ENCODE measurements around the gene SDK1. TPM values are rescaled to one million over a fixed set of nuclear protein-coding genes. Genes with fewer than 3 reads are reported as not detected.

The SDK1 gene
- total and polyA plus RNA-seq, 2 experiments from 2014 or later = 4.1 to 16.5 TPM

DNA sequence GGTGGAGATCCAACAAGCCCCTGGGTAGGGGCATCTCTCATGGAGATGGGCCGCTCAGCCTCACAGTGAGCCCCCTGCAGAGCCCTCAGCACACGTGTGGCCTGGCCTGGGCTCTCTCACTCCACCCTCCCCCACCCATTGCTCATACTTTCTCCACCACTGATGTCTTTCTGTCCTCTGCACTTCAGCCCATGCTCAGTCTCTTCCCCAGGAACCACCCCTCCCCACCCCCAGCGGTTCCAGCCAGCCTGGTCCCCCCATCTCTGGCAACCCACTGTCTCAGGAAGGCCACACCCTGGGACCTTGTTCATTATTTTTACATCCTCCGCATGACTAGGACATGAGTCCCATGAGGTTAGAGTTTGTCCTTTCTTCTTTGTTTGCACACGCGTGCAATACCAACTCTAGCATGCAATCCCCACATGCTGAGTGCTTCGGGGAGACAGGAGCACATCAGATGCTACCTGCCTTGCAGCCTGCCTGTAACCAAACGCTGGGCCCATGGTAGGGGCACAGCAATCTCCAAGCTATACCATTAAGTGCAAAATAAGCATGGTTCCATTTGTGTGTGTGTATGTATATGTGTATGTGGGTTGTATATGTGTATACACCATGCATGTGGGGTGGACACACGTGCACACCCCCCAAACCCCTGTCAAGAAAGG, 972.6 kb downstream of the SDK1 start:
- no peak overlapping the region for H3K4me3 ChIP-seq
- no peaks in the 10 kb centered on the region for H3K9me3 ChIP-seq (ENCODE audit: low read depth)
- no peak overlapping the region for H3K27ac ChIP-seq
- no peaks in the 10 kb centered on the region for H3K4me1 ChIP-seq (ENCODE audit: low read depth)
- no peak for DNase-seq (ENCODE audit: low read depth in 1 of 2, low spot score in 1 of 2)
- TF ChIP-seq CTCF (IDR thresholded peaks at IDR 0.05; ENCODE audit: low read depth, low read length) = no peak
- no peaks in the 10 kb centered on the region for H3K36me3 ChIP-seq
- H3K27me3 ChIP-seq = no peaks in the 10 kb centered on the region

DNA sequence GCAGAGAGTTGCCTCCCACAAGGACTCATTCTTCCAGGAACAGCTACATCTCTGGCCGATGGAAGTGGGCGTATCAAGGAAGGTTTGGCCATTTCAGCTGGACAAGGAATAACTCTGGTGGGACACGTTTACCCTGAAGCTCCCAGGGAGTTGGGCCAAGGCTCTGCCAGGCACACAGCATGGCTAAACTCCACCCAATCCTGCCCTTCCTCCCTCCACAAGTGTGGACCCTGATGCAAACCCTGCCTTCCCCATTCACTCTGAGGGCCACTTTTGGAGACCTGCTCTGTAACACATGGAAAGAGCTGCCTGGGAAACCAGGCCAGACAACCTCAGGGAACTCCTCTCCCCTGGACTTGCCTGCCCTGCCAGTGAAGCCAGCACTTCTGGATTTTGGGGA, 973.2 kb downstream of the SDK1 start:
- no peak for DNase-seq (ENCODE audit: low read depth in 1 of 2, low spot score in 1 of 2)
- TF ChIP-seq CTCF (IDR thresholded peaks at IDR 0.05; ENCODE audit: low read depth, low read length) = no peak
- H3K9me3 ChIP-seq (ENCODE audit: low read depth) = no peaks in the 10 kb centered on the region

DNA sequence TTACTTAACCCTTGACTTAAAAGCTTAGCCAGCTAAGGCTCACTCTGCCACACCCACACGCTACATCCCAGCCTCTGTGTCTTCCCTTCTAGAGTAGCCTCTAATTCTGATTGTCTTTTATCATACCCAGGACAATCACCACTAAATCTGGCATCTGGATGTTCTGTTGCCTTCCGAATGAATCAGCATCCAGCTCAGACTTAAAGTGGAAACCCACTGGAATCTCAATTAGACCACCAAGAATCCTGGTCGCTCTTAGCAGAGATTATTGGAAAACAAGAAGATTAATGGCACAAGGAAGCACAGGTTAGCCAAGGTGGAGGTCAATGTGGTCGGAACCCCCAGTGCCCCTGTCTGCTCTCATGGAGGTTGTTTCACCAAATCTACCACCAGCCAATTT, 976.9 kb downstream of the SDK1 start:
- Histone ChIP-seq H3K4me1 (ENCODE audit: low read depth) (no peaks in the 10 kb centered on the region), H3K4me3 (no peak overlapping the region), H3K27ac (no peak overlapping the region), H3K9me3 (ENCODE audit: low read depth) (no peaks in the 10 kb centered on the region), H3K36me3 (no peaks in the 10 kb centered on the region), H3K27me3 (no peaks in the 10 kb centered on the region)
- DNase-seq (ENCODE audit: low read depth in 1 of 2, low spot score in 1 of 2) = no peak
- no peak for TF ChIP-seq CTCF (IDR thresholded peaks at IDR 0.05; ENCODE audit: low read depth, low read length)

More for the DNA sequence above, 973.2 kb downstream of the SDK1 start:
- H3K4me3 ChIP-seq = no peak overlapping the region
- no peak overlapping the region for H3K27ac ChIP-seq
- H3K36me3 ChIP-seq = no peaks in the 10 kb centered on the region
- H3K27me3 ChIP-seq = no peaks in the 10 kb centered on the region
- no peaks in the 10 kb centered on the region for H3K4me1 ChIP-seq (ENCODE audit: low read depth)

GRCh38 chr7:4279216-4279615, 978.2 kb downstream of the SDK1 start:
- Histone ChIP-seq H3K4me3 (no peak overlapping the region), H3K36me3 (no peaks in the 10 kb centered on the region), H3K27me3 (no peaks in the 10 kb centered on the region), H3K27ac (no peak overlapping the region), H3K4me1 (ENCODE audit: low read depth) (no peaks in the 10 kb centered on the region), H3K9me3 (ENCODE audit: low read depth) (no peaks in the 10 kb centered on the region)
- TF ChIP-seq CTCF (IDR thresholded peaks at IDR 0.05; ENCODE audit: low read depth, low read length) = no peak
- DNase-seq (ENCODE audit: low read depth in 1 of 2, low spot score in 1 of 2) = no peak

DNA sequence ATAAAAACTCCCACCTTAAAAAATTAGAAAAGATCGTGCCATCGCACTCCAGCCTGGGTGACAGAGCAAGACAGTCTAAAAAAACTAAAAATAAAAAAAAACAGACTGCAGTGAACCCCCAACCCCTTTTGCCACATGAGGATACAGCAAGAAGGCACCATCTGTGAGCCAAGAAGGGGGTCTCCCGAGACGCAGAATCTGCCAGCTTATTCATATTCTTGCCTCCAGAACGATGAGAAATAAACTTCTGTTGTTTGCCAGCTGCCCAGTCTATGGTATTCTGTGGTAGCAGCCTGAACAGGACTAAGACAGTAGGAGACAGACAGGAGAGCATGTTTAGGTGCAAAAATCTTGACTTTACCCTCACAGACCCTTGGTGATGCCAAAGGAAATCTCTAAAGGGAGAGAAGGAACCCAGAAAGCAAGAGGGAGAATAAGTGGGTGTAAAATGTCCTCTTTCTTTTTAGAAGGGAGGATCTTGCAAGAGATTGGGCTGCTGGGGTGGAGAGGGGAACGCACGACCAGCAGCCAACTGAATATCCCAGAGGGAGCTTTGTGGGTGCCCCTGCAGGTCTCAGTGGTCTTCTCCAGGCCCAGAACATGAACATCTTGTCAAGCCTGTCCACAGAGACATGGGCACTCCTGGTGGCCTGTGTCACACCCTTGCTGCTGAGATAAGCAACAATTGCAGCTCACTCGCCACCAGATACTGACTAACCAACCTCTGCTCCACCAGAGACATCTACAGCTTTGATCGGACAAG, 980.4 kb downstream of the SDK1 start:
- Histone ChIP-seq H3K9me3 (ENCODE audit: low read depth) (no peaks in the 10 kb centered on the region), H3K27ac (no peak overlapping the region), H3K36me3 (no peaks in the 10 kb centered on the region), H3K27me3 (no peaks in the 10 kb centered on the region), H3K4me3 (no peak overlapping the region), H3K4me1 (ENCODE audit: low read depth) (no peaks in the 10 kb centered on the region)
- TF ChIP-seq CTCF (IDR thresholded peaks at IDR 0.05; ENCODE audit: low read depth, low read length) = no peak
- DNase-seq (ENCODE audit: low read depth in 1 of 2, low spot score in 1 of 2) = no peak
